ENCODE measurements around the gene RSBN1L. TPM values are rescaled to one million over a fixed set of nuclear protein-coding genes. Genes with fewer than 3 reads are reported as not detected.

Gene RSBN1L
- total and polyA plus RNA-seq, 11 donors = 4.0 to 12.1 (median 9.0) TPM

GRCh38 chr7:77746164-77746823, 50.0 kb downstream of the RSBN1L start:
- TF ChIP-seq CTCF (IDR thresholded peaks at IDR 0.05) = no peak
- Histone ChIP-seq H3K36me3 (peaks cover 0 to 27% (median 15%) of the 10 kb centered on the region in 9 donors), H3K9me3 (no peaks in the 10 kb centered on the region), H3K4me1 (peaks cover 0 to 6% (median 0%) of the 10 kb centered on the region in 12 donors), H3K27ac (no peak overlapping the region), H3K4me3 (no peak overlapping the region), H3K27me3 (no peaks in the 10 kb centered on the region)
- ATAC-seq (no peak), DNase-seq (no peak)
- 78 to 95% (median 92%) methylated on average over 6 of the region's 6 CpGs for WGBS, 4 donors
- intact Hi-C loops (cut with DNase I) = loop anchor here in 1 of 10 donors (10.0 kb wide), 1 partner anchor 51 kb away; the partner anchor contains the start of gene RSBN1L

DNA sequence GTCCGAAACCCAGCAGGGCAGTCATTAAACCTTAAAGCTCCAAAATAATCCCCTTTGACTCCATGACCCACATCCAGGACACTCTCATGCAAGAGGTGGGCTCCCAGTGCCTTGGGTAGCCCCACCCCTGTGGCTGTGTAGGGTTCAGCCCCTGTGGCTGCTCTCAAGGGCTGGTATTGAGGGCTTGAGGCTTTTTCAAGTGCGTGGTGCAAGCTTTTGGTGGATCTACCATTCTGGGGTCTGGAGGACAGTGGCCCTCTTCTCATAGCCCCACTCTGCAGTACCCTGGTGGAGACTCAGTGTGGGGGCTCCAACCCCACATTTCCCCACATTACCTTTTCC, 50.5 kb downstream of the RSBN1L start:
- Histone ChIP-seq H3K27me3 (no peaks in the 10 kb centered on the region), H3K9me3 (no peaks in the 10 kb centered on the region), H3K4me1 (peaks cover 0 to 11% (median 0%) of the 10 kb centered on the region in 12 donors), H3K36me3 (peaks cover 0 to 31% (median 15%) of the 10 kb centered on the region in 9 donors), H3K27ac (no peak overlapping the region), H3K4me3 (no peak overlapping the region)
- WGBS, 4 donors = 97 to 100% (median 99%) methylated on average over 2 of the region's 2 CpGs
- DNase-seq (no peak), ATAC-seq (no peak)
- TF ChIP-seq POLR2A (IDR thresholded peaks at IDR 0.05) = no peak
- TF ChIP-seq CTCF (IDR thresholded peaks at IDR 0.05) = no peak
- intact Hi-C loops (cut with DNase I) = loop anchor here in 1 of 10 donors (10.0 kb wide), 1 partner anchor 52 kb away; the partner anchor contains the start of gene RSBN1L

DNA sequence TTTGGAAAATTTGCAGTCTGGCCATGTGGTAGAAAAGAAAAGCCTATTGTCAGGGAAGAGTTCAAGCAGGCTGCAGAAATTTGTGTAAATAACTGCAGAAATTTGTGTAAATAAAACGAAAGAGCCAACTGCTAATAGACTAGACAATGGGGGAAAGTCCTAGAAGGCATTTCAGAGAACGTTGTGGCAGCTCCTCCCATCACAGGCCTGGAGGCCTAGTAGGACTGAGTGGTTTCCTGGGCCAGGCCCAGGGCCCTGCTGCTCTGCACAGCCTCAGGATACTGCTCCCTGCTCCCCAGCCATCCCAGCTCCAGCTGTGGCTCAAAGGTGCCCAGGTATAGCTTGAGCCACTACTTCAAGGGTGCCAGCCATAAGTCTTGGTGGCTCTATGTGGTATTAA, 50.9 kb downstream of the RSBN1L start:
- Histone ChIP-seq H3K27me3 (no peaks in the 10 kb centered on the region), H3K27ac (no peak overlapping the region), H3K36me3 (peaks cover 0 to 31% (median 15%) of the 10 kb centered on the region in 9 donors), H3K9me3 (no peaks in the 10 kb centered on the region), H3K4me3 (no peak overlapping the region), H3K4me1 (peaks cover 0 to 15% (median 0%) of the 10 kb centered on the region in 12 donors)
- intact Hi-C loops (cut with DNase I) = loop anchor here in 1 of 10 donors (10.0 kb wide), 1 partner anchor 52 kb away; the partner anchor contains the start of gene RSBN1L
- ATAC-seq = no peak
- TF ChIP-seq POLR2A (IDR thresholded peaks at IDR 0.05) (no peak), CTCF (IDR thresholded peaks at IDR 0.05) (no peak)
- WGBS, 4 donors = 79 to 86% (median 84%) methylated on average over 2 of the region's 2 CpGs
- no peak for DNase-seq

- DNase-seq = no peak
- no peaks in the 10 kb centered on the region for H3K27me3 ChIP-seq
- 57 to 78% (median 62%) methylated on average over 1 of the region's 1 CpG for WGBS, 4 donors
- peaks cover 0 to 20% (median 2%) of the 10 kb centered on the region in 12 donors for H3K4me1 ChIP-seq
- no peak overlapping the region for H3K4me3 ChIP-seq
- ATAC-seq = no peak
- TF ChIP-seq POLR2A (IDR thresholded peaks at IDR 0.05) = no peak
- TF ChIP-seq CTCF (IDR thresholded peaks at IDR 0.05) = no peak
- no peaks in the 10 kb centered on the region for H3K9me3 ChIP-seq
- H3K36me3 ChIP-seq = peaks cover 0 to 32% (median 15%) of the 10 kb centered on the region in 9 donors
- intact Hi-C loops (cut with DNase I) = loop anchor here in 1 of 10 donors (10.0 kb wide), 1 partner anchor 53 kb away; the partner anchor contains the start of gene RSBN1L
- no peak overlapping the region for H3K27ac ChIP-seq
Observed at GRCh38 chr7:77747718-77748117, 51.5 kb downstream of the RSBN1L start.
